ENCODE data around the gene CUBN. TPM values are rescaled to one million over a fixed set of nuclear protein-coding genes. Genes with fewer than 3 reads are reported as not detected.

The CUBN gene
- total RNA-seq, 2 experiments from 2014 or later, result 7.9 to 9.2 TPM

GRCh38 chr10:16927546-16927945 lies 202.1 kb downstream of the CUBN start:
- ChIA-PET CTCF (no interaction called here), POLR2A (no interaction called here)
- no peak overlapping the region for H3K27ac Mint-ChIP-seq

GRCh38 chr10:16923726-16924125 lies 205.9 kb downstream of the CUBN start:
- DNase-seq, result no peak
- intact Hi-C loops (cut with DNase I, micrococcal nuclease), result no loop called here
- H3K27me3 ChIP-seq (ENCODE audit: control insufficient read depth in 1 of 2, insufficient read depth in 2 of 2, low read length in 2 of 2), result no peaks in the 10 kb centered on the region
- no peak overlapping the region for H3K4me3 Mint-ChIP-seq
- no peak for TF ChIP-seq CTCF (IDR thresholded peaks at IDR 0.05)
- H3K4me1 ChIP-seq (ENCODE audit: insufficient read depth, low read length), result no peaks in the 10 kb centered on the region
- H3K36me3 Mint-ChIP-seq (ENCODE audit: low read depth), result peaks cover 24% of the 10 kb centered on the region
- H3K27ac ChIP-seq (ENCODE audit: low read depth in 1 of 2, low read length in 2 of 2), result no peak overlapping the region
- H3K27me3 Mint-ChIP-seq, result no peaks in the 10 kb centered on the region
- POLR2A ChIA-PET, result no interaction called here
- CTCF ChIA-PET, result no interaction called here
- H3K9me3 Mint-ChIP-seq, result no peaks in the 10 kb centered on the region
- no peaks in the 10 kb centered on the region for H3K4me1 Mint-ChIP-seq (ENCODE audit: low read depth)
- ATAC-seq (ENCODE audit: poor library complexity), result no peak
- no peak overlapping the region for H3K4me3 ChIP-seq (ENCODE audit: low read length)
- H3K9me3 ChIP-seq (ENCODE audit: control insufficient read depth in 1 of 2, insufficient read depth in 1 of 2, low read length in 2 of 2), result no peaks in the 10 kb centered on the region
- no peak overlapping the region for H3K27ac Mint-ChIP-seq
- H3K36me3 ChIP-seq (ENCODE audit: insufficient read depth, low read length), result no peaks in the 10 kb centered on the region

More at GRCh38 chr10:16927546-16927945, 202.1 kb downstream of the CUBN start:
- no peak for ATAC-seq (ENCODE audit: poor library complexity)
- DNase-seq, result no peak
- TF ChIP-seq CTCF (IDR thresholded peaks at IDR 0.05), result no peak
- Mint-ChIP-seq H3K9me3 (no peaks in the 10 kb centered on the region), H3K36me3 (ENCODE audit: low read depth) (peaks cover 34% of the 10 kb centered on the region), H3K4me1 (ENCODE audit: low read depth) (no peaks in the 10 kb centered on the region), H3K27me3 (no peaks in the 10 kb centered on the region), H3K4me3 (no peak overlapping the region)
- no peaks in the 10 kb centered on the region for H3K27me3 ChIP-seq (ENCODE audit: control insufficient read depth in 1 of 2, insufficient read depth in 2 of 2, low read length in 2 of 2)
- H3K4me3 ChIP-seq (ENCODE audit: low read length), result no peak overlapping the region
- H3K4me1 ChIP-seq (ENCODE audit: insufficient read depth, low read length), result no peaks in the 10 kb centered on the region
- intact Hi-C loops (cut with DNase I, micrococcal nuclease), result no loop called here
- no peaks in the 10 kb centered on the region for H3K9me3 ChIP-seq (ENCODE audit: control insufficient read depth in 1 of 2, insufficient read depth in 1 of 2, low read length in 2 of 2)
- H3K36me3 ChIP-seq (ENCODE audit: insufficient read depth, low read length), result no peaks in the 10 kb centered on the region
- no peak overlapping the region for H3K27ac ChIP-seq (ENCODE audit: low read depth in 1 of 2, low read length in 2 of 2)

- Histone ChIP-seq H3K36me3 (ENCODE audit: insufficient read depth, low read length) (no peaks in the 10 kb centered on the region), H3K27ac (ENCODE audit: low read depth in 1 of 2, low read length in 2 of 2) (no peak overlapping the region), H3K27me3 (ENCODE audit: control insufficient read depth in 1 of 2, insufficient read depth in 2 of 2, low read length in 2 of 2) (no peaks in the 10 kb centered on the region), H3K4me3 (ENCODE audit: low read length) (no peak overlapping the region), H3K4me1 (ENCODE audit: insufficient read depth, low read length) (no peaks in the 10 kb centered on the region), H3K9me3 (ENCODE audit: control insufficient read depth in 1 of 2, insufficient read depth in 1 of 2, low read length in 2 of 2) (no peaks in the 10 kb centered on the region)
- Mint-ChIP-seq H3K27me3 (no peaks in the 10 kb centered on the region), H3K4me1 (ENCODE audit: low read depth) (no peaks in the 10 kb centered on the region), H3K4me3 (no peak overlapping the region), H3K27ac (no peak overlapping the region), H3K9me3 (no peaks in the 10 kb centered on the region), H3K36me3 (ENCODE audit: low read depth) (peaks cover 28% of the 10 kb centered on the region)
- ChIA-PET CTCF (no interaction called here), POLR2A (no interaction called here)
- no peak for DNase-seq
- no peak for ATAC-seq (ENCODE audit: poor library complexity)
- no peak for TF ChIP-seq CTCF (IDR thresholded peaks at IDR 0.05)
- intact Hi-C loops (cut with DNase I, micrococcal nuclease), result no loop called here
Measured at GRCh38 chr10:16923309-16923708, 206.3 kb downstream of the CUBN start.

All from CD4-positive, alpha-beta T cell (primary cell).